Left renal pelvis (tissue), 4 donors: ENCODE results near the gene ADISSP. TPM values are rescaled to one million over a fixed set of nuclear protein-coding genes. Genes with fewer than 3 reads are reported as not detected.

ENCODE experiments used
- DNase-seq, 4 donors: peaks; one replicate each; pipeline ENCODE4 v3.0.0-alpha.2; 2013; ENCODE audit warnings: low read depth in 4 of 4, low spot score in 3 of 4
- polyA plus RNA-seq, 4 donors: library from polyadenylated mRNA; unstranded; fragments of 120-200 nt; gene quantifications; one replicate each; pipeline ENCODE4 v1.2.1, GENCODE V29; 2013; ENCODE audit not compliant: insufficient read length in 4 of 4

ADISSP gene
- 10 to 100 TPM; 19.7 to 30.0 (median 25.0) TPM for polyA plus RNA-seq

- DNase-seq = peak; percentile 92 to 96 (median 94)
Observed at GRCh38 chr20:3767427-3768341, at the start of gene ADISSP. ADISSP (minus strand) TSS chr20:3767753; CDS start chr20:3760100, 7,653 bp downstream.

- no peak for DNase-seq
Observed at GRCh38 chr20:3815703-3816315, 48.3 kb upstream of the ADISSP start.

GRCh38 chr20:3814928-3815495, 47.5 kb upstream of the ADISSP start:
- DNase-seq = no peak

GRCh38 chr20:3813848-3814581, 46.5 kb upstream of the ADISSP start:
- no peak for DNase-seq

GRCh38 chr20:3812975-3813847, 45.7 kb upstream of the ADISSP start:
- no peak for DNase-seq

GRCh38 chr20:3812259-3812681, 44.7 kb upstream of the ADISSP start:
- no peak for DNase-seq

GRCh38 chr20:3811467-3812258, 44.1 kb upstream of the ADISSP start:
- peak; percentile 81 to 83 (median 82) for DNase-seq

GRCh38 chr20:3808544-3808943, 41.0 kb upstream of the ADISSP start:
- no peak for DNase-seq

GRCh38 chr20:3804781-3805180, 37.2 kb upstream of the ADISSP start:
- no peak for DNase-seq

- no peak for DNase-seq
Observed at GRCh38 chr20:3804254-3804751, 36.8 kb upstream of the ADISSP start.

GRCh38 chr20:3803854-3804253, 36.3 kb upstream of the ADISSP start:
- no peak for DNase-seq

GRCh38 chr20:3803289-3803688, 35.7 kb upstream of the ADISSP start:
- no peak for DNase-seq

- no peak for DNase-seq
Observed at GRCh38 chr20:3802524-3803239, 35.1 kb upstream of the ADISSP start.

- no peak for DNase-seq
Observed at GRCh38 chr20:3801846-3802245, 34.3 kb upstream of the ADISSP start.

- no peak for DNase-seq
Observed at GRCh38 chr20:3801299-3801698, 33.7 kb upstream of the ADISSP start.

GRCh38 chr20:3800878-3801260, 33.3 kb upstream of the ADISSP start:
- no peak for DNase-seq

GRCh38 chr20:3800256-3800877, 32.8 kb upstream of the ADISSP start:
- DNase-seq = no peak

GRCh38 chr20:3798908-3799248, 31.3 kb upstream of the ADISSP start:
- no peak for DNase-seq
